Mucosa of rectum (tissue), 2 donors: Measurements from ENCODE around the gene DNER.
A peak's percentile ranks its signal among the peaks of the same experiment; 100 is the strongest.

Source experiments
- H3K27ac ChIP-seq, 2 donors: one replicate each; pipeline ENCODE4 v1.7.0; 2013; ENCODE audit warnings: inconsistent platforms in 2 of 2, low read depth in 2 of 2, low read length in 2 of 2
- H3K27me3 ChIP-seq, 2 donors: one replicate each; pipeline ENCODE4 v1.7.0; 2013; ENCODE audit warnings: low read length in 2 of 2; ENCODE audit not compliant: control insufficient read depth in 2 of 2, insufficient read depth in 2 of 2
- H3K36me3 ChIP-seq, 2 donors: one replicate each; pipeline ENCODE4 v1.7.0; 2013; ENCODE audit warnings: low read length in 2 of 2; ENCODE audit not compliant: control insufficient read depth in 2 of 2, insufficient read depth in 2 of 2
- H3K4me1 ChIP-seq, 2 donors: one replicate each; pipeline ENCODE4 v1.7.0; 2013; ENCODE audit warnings: low read length in 2 of 2, mild to moderate bottlenecking in 1 of 2; ENCODE audit not compliant: control insufficient read depth in 2 of 2, insufficient read depth in 2 of 2
- H3K4me3 ChIP-seq, 2 donors: one replicate each; pipeline ENCODE4 v1.7.0; 2013; ENCODE audit warnings: low read length in 2 of 2
- H3K9ac ChIP-seq, 2 donors: one replicate each; pipeline ENCODE4 v1.7.0; 2013; ENCODE audit warnings: low read length in 2 of 2, low read depth in 1 of 2, mild to moderate bottlenecking in 1 of 2
- H3K9me3 ChIP-seq, 2 donors: one replicate each; pipeline ENCODE4 v1.7.0; 2013; ENCODE audit warnings: low read length in 2 of 2; ENCODE audit not compliant: control insufficient read depth in 2 of 2
- donor health status: healthy.
- donor health status: Normal muscosa, but diverticular disease.

Gene DNER

GRCh38 chr2:229403296-229403695 lies 311.1 kb downstream of the DNER start:
- H3K36me3 ChIP-seq = no peaks in the 10 kb centered on the region
- H3K27ac ChIP-seq = no peak overlapping the region
- no peaks in the 10 kb centered on the region for H3K9me3 ChIP-seq
- no peak overlapping the region for H3K4me3 ChIP-seq
- H3K9ac ChIP-seq = no peak overlapping the region
- H3K27me3 ChIP-seq = peaks cover 0 to 2% of the 10 kb centered on the region in 2 donors
- no peaks in the 10 kb centered on the region for H3K4me1 ChIP-seq

GRCh38 chr2:229401171-229401865 lies 313.0 kb downstream of the DNER start:
- Histone ChIP-seq H3K27me3 (peaks cover 0 to 2% of the 10 kb centered on the region in 2 donors), H3K4me3 (no peak overlapping the region), H3K9ac (no peak overlapping the region), H3K4me1 (no peaks in the 10 kb centered on the region), H3K36me3 (no peaks in the 10 kb centered on the region), H3K27ac (no peak overlapping the region), H3K9me3 (no peaks in the 10 kb centered on the region)

- no peaks in the 10 kb centered on the region for H3K27me3 ChIP-seq
- no peak overlapping the region for H3K4me3 ChIP-seq
- no peaks in the 10 kb centered on the region for H3K4me1 ChIP-seq
- H3K36me3 ChIP-seq = no peaks in the 10 kb centered on the region
- no peaks in the 10 kb centered on the region for H3K9me3 ChIP-seq
- no peak overlapping the region for H3K9ac ChIP-seq
- H3K27ac ChIP-seq = no peak overlapping the region
Measured at GRCh38 chr2:229393926-229394325, 320.4 kb downstream of the DNER start.

GRCh38 chr2:229392196-229392595 lies 322.2 kb downstream of the DNER start:
- H3K9ac ChIP-seq = no peak overlapping the region
- H3K36me3 ChIP-seq = no peaks in the 10 kb centered on the region
- H3K9me3 ChIP-seq = no peaks in the 10 kb centered on the region
- no peaks in the 10 kb centered on the region for H3K4me1 ChIP-seq
- peaks cover 0 to 2% of the 10 kb centered on the region in 2 donors for H3K27me3 ChIP-seq
- H3K27ac ChIP-seq = peak overlapping the region in 1 of 2 donors; percentile 44
- no peak overlapping the region for H3K4me3 ChIP-seq

GRCh38 chr2:229388731-229389130 lies 325.6 kb downstream of the DNER start:
- Histone ChIP-seq H3K27me3 (peaks cover 0 to 2% of the 10 kb centered on the region in 2 donors), H3K27ac (no peak overlapping the region)

GRCh38 chr2:229387866-229388265 lies 326.5 kb downstream of the DNER start:
- Histone ChIP-seq H3K9ac (no peak overlapping the region), H3K36me3 (no peaks in the 10 kb centered on the region), H3K4me3 (no peak overlapping the region), H3K27me3 (peaks cover 0 to 2% of the 10 kb centered on the region in 2 donors), H3K27ac (no peak overlapping the region), H3K4me1 (no peaks in the 10 kb centered on the region), H3K9me3 (no peaks in the 10 kb centered on the region)

More at GRCh38 chr2:229388731-229389130, 325.6 kb downstream of the DNER start:
- H3K9ac ChIP-seq = no peak overlapping the region
- H3K4me3 ChIP-seq = no peak overlapping the region
- no peaks in the 10 kb centered on the region for H3K4me1 ChIP-seq
- H3K9me3 ChIP-seq = no peaks in the 10 kb centered on the region
- no peaks in the 10 kb centered on the region for H3K36me3 ChIP-seq

- no peaks in the 10 kb centered on the region for H3K9me3 ChIP-seq
Measured at GRCh38 chr2:229380101-229380625, 334.2 kb downstream of the DNER start.

GRCh38 chr2:229378386-229378785 lies 336.0 kb downstream of the DNER start:
- Histone ChIP-seq H3K9me3 (no peaks in the 10 kb centered on the region), H3K27ac (no peak overlapping the region), H3K9ac (no peak overlapping the region), H3K4me3 (no peak overlapping the region), H3K4me1 (no peaks in the 10 kb centered on the region), H3K36me3 (no peaks in the 10 kb centered on the region), H3K27me3 (no peaks in the 10 kb centered on the region)

More at GRCh38 chr2:229380101-229380625, 334.2 kb downstream of the DNER start:
- Histone ChIP-seq H3K27me3 (no peaks in the 10 kb centered on the region), H3K27ac (no peak overlapping the region), H3K4me3 (no peak overlapping the region), H3K36me3 (no peaks in the 10 kb centered on the region), H3K9ac (no peak overlapping the region), H3K4me1 (no peaks in the 10 kb centered on the region)

- no peaks in the 10 kb centered on the region for H3K36me3 ChIP-seq
- no peak overlapping the region for H3K9ac ChIP-seq
- H3K4me1 ChIP-seq = no peaks in the 10 kb centered on the region
- no peak overlapping the region for H3K4me3 ChIP-seq
- no peaks in the 10 kb centered on the region for H3K9me3 ChIP-seq
- no peaks in the 10 kb centered on the region for H3K27me3 ChIP-seq
- H3K27ac ChIP-seq = no peak overlapping the region
Measured at GRCh38 chr2:229376866-229377265, 337.5 kb downstream of the DNER start.

GRCh38 chr2:229375251-229375650 lies 339.1 kb downstream of the DNER start:
- Histone ChIP-seq H3K27ac (no peak overlapping the region), H3K27me3 (no peaks in the 10 kb centered on the region), H3K9ac (no peak overlapping the region), H3K4me1 (no peaks in the 10 kb centered on the region), H3K36me3 (no peaks in the 10 kb centered on the region), H3K9me3 (no peaks in the 10 kb centered on the region), H3K4me3 (no peak overlapping the region)
